ENCODE data around the gene THSD8.

The THSD8 gene

DNA sequence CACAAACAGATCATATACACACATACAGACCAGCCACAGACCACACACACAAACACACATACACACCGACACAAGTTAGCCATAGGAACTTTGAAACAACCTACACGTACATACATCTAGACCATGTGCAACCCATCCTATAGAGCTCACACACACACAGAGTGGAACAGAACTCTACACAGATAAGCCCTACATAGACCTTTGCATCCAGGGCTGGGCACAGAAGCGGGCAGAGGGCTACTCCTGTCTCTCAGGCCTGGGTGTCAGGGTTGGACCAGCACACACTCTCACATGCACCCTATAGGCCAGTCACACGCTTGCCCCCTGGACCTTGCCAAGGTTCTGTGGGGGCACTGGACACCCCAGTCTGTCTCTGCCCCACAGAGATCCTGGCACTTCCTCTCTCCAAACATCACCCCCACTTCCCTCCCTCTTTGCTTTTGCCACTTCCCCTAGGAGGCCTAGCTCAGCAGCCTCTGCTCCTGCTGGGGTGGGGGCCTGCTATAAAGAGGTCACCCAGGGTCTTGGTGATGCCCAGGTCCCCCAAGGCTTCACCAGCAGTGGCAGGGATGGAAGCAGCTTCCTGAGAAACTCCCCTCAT is 16.3 kb upstream of the THSD8 start:
- no peak for DNase-seq (ENCODE audit: low read depth)
- H3K4me3 ChIP-seq (ENCODE audit: low read length), result no peak overlapping the region
- no peak for TF ChIP-seq CTCF (conservative IDR thresholded peaks at IDR 0.05; ENCODE audit: low read length)

DNA sequence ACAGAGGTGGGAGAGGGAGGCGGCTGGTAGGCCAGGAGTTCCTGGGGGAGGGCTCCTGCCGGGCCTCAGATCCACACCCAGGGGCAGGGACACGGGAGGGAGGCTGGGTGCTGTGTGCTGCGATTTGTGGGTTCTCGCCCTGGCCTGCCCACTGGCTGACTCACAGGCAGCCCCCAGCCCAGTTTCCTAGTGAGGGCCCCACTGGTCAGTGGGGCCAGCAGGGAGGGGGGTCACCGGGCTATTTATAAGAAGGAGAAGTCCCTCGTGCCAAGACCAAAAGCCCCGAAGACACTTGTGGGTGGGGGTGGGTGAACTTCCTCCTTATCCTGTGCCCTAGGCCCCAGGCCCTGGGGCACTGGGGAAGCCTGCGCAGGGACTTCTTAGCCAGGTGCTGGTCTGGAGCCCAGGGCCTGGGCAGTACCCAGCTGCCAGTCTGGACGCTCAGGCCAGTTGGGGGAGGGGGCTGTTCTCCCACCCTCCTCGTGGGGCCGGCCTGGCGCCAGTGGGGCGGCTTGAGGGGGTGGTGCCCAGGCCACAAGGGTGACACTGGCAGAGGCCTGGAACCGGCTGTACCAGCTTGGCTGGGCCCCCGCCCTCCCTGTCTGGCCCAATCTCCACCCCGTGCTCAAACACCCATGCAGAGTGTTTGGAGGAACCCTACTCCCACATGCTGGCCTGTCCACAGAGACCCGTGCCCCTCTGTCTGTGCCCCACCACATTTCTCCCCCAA is 15.6 kb upstream of the THSD8 start:
- no peak overlapping the region for H3K4me3 ChIP-seq (ENCODE audit: low read length)
- no peak for TF ChIP-seq CTCF (conservative IDR thresholded peaks at IDR 0.05; ENCODE audit: low read length)
- DNase-seq (ENCODE audit: low read depth), result no peak

DNA sequence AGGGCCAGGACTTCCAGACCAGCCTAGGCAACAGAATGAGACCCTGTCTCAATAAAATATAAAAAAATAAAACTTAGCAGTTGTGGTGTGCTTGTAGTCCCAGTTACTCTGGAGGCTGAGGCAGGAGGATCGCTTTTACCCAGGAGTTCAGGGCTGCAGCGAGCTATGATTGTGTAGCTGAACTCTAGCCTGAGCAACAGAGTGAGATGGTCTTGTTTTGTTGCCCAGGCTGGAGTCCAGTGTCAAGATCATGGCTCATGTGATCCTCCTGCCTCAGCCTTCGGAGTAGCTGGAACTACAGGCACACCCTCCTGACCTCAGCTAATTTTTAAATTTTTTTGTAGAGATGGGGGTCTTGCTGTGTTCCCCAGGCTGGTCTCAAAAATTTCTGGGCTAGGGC is 14.9 kb upstream of the THSD8 start:
- DNase-seq (ENCODE audit: low read depth), result no peak
- no peak overlapping the region for H3K4me3 ChIP-seq (ENCODE audit: low read length)
- no peak for TF ChIP-seq CTCF (conservative IDR thresholded peaks at IDR 0.05; ENCODE audit: low read length)

- TF ChIP-seq CTCF (conservative IDR thresholded peaks at IDR 0.05; ENCODE audit: low read length), result no peak
- H3K4me3 ChIP-seq (ENCODE audit: low read length), result no peak overlapping the region
- no peak for DNase-seq (ENCODE audit: low read depth)
Measured at GRCh38 chr19:12787458-12787857, 14.4 kb upstream of the THSD8 start.

- H3K4me3 ChIP-seq (ENCODE audit: low read length), result peak overlapping the region; percentile 99
- no peak for TF ChIP-seq CTCF (conservative IDR thresholded peaks at IDR 0.05; ENCODE audit: low read length)
- no peak for DNase-seq (ENCODE audit: low read depth)
Measured at GRCh38 chr19:12788042-12788681, 13.7 kb upstream of the THSD8 start.

DNA sequence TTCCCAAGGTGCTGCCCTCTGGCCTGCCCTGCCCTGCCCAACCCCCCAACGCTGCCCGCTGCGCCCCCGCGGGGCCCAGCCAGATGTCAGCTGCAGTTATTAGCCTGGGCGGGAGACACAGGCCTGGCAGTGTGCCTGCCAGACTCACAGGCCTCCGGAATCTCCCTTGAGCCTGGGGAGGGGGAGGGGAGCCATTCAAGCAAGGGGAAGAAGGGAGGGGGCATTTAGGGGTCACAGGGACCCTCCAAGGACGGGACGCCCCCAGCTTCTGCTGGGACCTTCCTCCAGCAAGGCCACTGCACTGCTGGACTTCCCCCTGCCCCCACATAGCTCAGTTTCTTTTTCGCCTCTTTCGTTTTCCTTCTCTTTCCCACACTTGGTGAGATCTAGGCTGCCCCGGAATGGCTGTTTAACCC is 13.2 kb upstream of the THSD8 start:
- H3K4me3 ChIP-seq (ENCODE audit: low read length), result peak overlapping the region; percentile 99
- no peak for TF ChIP-seq CTCF (conservative IDR thresholded peaks at IDR 0.05; ENCODE audit: low read length)
- DNase-seq (ENCODE audit: low read depth), result peak; percentile 72
